Upper lobe of right lung (tissue), 1 donor: ENCODE data around the gene FANCD2. TPM values are rescaled to one million over a fixed set of nuclear protein-coding genes. Genes with fewer than 3 reads are reported as not detected.

Source experiments
- ATAC-seq: fragments of 200-7000 bp; cut with Tn5 transposase; one replicate; pipeline ENCODE4 v1.9.1; 2020; ENCODE audit warnings: mild to moderate bottlenecking, moderate library complexity
- DNase-seq: peaks from one replicate; pipeline ENCODE4 v3.0.0-alpha.2; 2020
- H3K27ac ChIP-seq: fragments of 200-600 bp; one replicate; pipeline ENCODE4 v1.8.0; 2022
- H3K27me3 ChIP-seq: fragments of 200-600 bp; one replicate; pipeline ENCODE4 v1.8.0; 2022; ENCODE audit warnings: mild to moderate bottlenecking
- H3K36me3 ChIP-seq: fragments of 200-600 bp; one replicate; pipeline ENCODE4 v1.8.0; 2022
- H3K4me1 ChIP-seq: fragments of 200-600 bp; one replicate; pipeline ENCODE4 v1.8.0; 2022
- H3K4me3 ChIP-seq: fragments of 200-600 bp; one replicate; pipeline ENCODE4 v1.8.0; 2022; ENCODE audit warnings: mild to moderate bottlenecking
- H3K9me3 ChIP-seq: fragments of 200-600 bp; one replicate; pipeline ENCODE4 v1.8.0; 2022
- CTCF ChIP-seq: fragments of 200-600 bp; IDR thresholded peaks from one replicate; pipeline ENCODE4 v1.8.0; 2022; ENCODE audit warnings: antibody characterized with exemption
- intact Hi-C: fragments of 100-400 bp; cut with DNase I; formaldehyde crosslinking; loops from one replicate; pipeline ENCODE4 v1.11.0; 2022
- total RNA-seq: library from RNA; stranded (reverse); fragmentation: NEBNext Ultra II Directional; extraction: Animal tissue kit (Norgen Biotek cat#: 25700); gene quantifications from one replicate; pipeline ENCODE4 v1.2.1, GENCODE V29; 2021
- donor health status: DM: no; HTN: yes; CAD: no; lungs with severe emphysema.

Gene FANCD2
- total RNA-seq, 1 donor from 2014 or later, result 5.3 TPM

- TF ChIP-seq CTCF, result no peak
- no peak for DNase-seq
- intact Hi-C loops, result no loop called here
- Histone ChIP-seq H3K36me3 (no peaks in the 10 kb centered on the region), H3K4me3 (no peak overlapping the region), H3K27ac (peak overlapping the region; percentile 11), H3K9me3 (no peaks in the 10 kb centered on the region), H3K27me3 (no peaks in the 10 kb centered on the region), H3K4me1 (no peaks in the 10 kb centered on the region)
- no peak for ATAC-seq
These were observed 32.0 kb upstream of the FANCD2 start for GRCh38 chr3:9994086-9994844.

- H3K36me3 ChIP-seq, result no peaks in the 10 kb centered on the region
- H3K27ac ChIP-seq, result no peak overlapping the region
- TF ChIP-seq CTCF, result no peak
- H3K4me1 ChIP-seq, result no peaks in the 10 kb centered on the region
- H3K4me3 ChIP-seq, result no peak overlapping the region
- H3K9me3 ChIP-seq, result no peaks in the 10 kb centered on the region
- no peaks in the 10 kb centered on the region for H3K27me3 ChIP-seq
- ATAC-seq, result no peak
- DNase-seq, result no peak
- intact Hi-C loops, result no loop called here
These were observed 25.6 kb upstream of the FANCD2 start for GRCh38 chr3:10000686-10001085.

GRCh38 chr3:10002951-10003350 lies 23.3 kb upstream of the FANCD2 start:
- Histone ChIP-seq H3K4me3 (no peak overlapping the region), H3K27me3 (no peaks in the 10 kb centered on the region), H3K9me3 (no peaks in the 10 kb centered on the region), H3K36me3 (no peaks in the 10 kb centered on the region), H3K4me1 (no peaks in the 10 kb centered on the region), H3K27ac (no peak overlapping the region)
- no peak for TF ChIP-seq CTCF
- no peak for DNase-seq
- intact Hi-C loops, result no loop called here
- no peak for ATAC-seq

GRCh38 chr3:10004506-10004905 lies 21.7 kb upstream of the FANCD2 start:
- ATAC-seq (no peak), DNase-seq (no peak)
- H3K27ac ChIP-seq, result no peak overlapping the region
- H3K27me3 ChIP-seq, result no peaks in the 10 kb centered on the region
- intact Hi-C loops, result no loop called here
- H3K4me3 ChIP-seq, result no peak overlapping the region
- peaks cover 5% of the 10 kb centered on the region for H3K4me1 ChIP-seq
- H3K9me3 ChIP-seq, result no peaks in the 10 kb centered on the region
- TF ChIP-seq CTCF, result no peak
- H3K36me3 ChIP-seq, result no peaks in the 10 kb centered on the region

DNA sequence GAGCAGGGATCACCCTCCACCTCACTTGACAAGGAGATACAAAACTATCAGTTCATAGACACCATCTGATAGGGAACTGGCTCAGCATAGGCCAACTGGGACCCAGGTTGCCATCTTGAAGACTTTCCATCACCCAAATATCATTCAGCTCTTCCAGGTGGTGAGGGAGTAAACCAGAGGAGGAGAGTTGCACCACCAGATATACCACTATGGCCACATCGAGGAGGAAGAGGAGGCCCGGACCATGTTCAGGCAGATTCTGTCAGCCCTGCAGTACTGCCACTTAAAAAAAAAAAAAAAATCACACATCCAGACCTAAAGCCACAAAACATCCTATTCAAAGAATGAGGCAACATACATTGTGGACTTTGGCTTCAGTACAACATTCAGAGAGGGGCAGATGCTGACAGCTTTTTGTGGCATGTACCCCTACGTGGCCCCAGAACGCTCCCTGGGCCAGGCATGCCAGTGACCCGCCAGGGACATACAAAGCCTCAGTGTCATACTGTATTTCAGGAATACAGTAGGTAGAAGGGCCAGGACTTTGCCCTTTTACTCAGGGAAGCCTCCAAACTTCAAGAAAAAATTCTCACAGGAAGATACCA lies 21.2 kb upstream of the FANCD2 start:
- Histone ChIP-seq H3K36me3 (no peaks in the 10 kb centered on the region), H3K4me1 (peaks cover 5% of the 10 kb centered on the region), H3K27ac (no peak overlapping the region), H3K4me3 (no peak overlapping the region), H3K9me3 (no peaks in the 10 kb centered on the region), H3K27me3 (no peaks in the 10 kb centered on the region)
- ATAC-seq (no peak), DNase-seq (no peak)
- no peak for TF ChIP-seq CTCF
- intact Hi-C loops, result no loop called here
